NCI-H510A (cell line): ENCODE measurements around the gene NAP1L5.

Experiments
- DNase-seq: peaks from one replicate; lab custom pipeline; 2025; lab: John Stamatoyannopoulos, UW

Gene NAP1L5

GRCh38 chr4:88722276-88722780, 24.7 kb upstream of the NAP1L5 start:
- no peak for DNase-seq

GRCh38 chr4:88720451-88721428, 23.1 kb upstream of the NAP1L5 start:
- no peak for DNase-seq

DNA sequence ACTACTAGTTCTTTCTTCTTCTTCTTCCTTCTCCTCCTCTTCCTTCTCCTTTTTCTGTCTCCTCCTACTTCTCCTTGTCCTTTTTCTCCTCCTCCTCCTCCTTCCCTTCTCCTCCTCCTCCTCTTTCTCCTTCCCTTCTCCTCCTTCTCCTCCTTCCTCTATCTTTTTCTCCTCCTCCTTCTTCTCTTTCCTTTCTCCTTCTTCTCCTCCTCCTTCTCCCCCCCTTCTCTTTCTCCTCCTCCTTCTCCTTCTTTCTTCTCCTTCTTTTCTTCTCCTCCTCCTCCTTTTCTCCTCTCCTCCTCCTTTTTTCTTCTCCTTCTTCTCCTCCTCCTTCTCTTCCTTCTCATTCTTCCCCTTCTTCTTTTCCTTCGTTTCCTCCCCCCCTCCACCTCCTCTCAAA, 21.8 kb upstream of the NAP1L5 start:
- DNase-seq, result no peak

DNA sequence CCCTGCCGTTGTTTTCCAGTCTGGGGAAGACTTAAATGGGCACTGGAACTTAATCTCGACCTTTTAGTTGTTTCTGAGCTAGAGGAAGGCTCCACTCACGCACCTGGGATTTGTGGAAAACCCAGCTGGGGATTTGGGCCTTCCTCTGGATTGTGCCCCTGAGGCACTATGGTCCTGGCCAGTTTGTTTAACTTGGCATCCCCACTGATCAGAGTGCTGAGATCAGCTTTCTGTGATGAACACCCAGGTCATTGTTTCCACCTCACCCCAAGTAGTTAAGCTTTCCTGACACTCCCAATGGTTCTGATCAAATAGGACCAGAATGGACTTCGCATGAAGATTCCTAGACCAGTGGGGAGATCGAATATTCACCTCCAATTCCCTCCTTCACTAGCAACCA, 20.5 kb upstream of the NAP1L5 start:
- no peak for DNase-seq

- DNase-seq, result no peak
These were observed 16.2 kb upstream of the NAP1L5 start for GRCh38 chr4:88713782-88714181.

GRCh38 chr4:88709989-88710388, 12.4 kb upstream of the NAP1L5 start:
- DNase-seq, result no peak

DNA sequence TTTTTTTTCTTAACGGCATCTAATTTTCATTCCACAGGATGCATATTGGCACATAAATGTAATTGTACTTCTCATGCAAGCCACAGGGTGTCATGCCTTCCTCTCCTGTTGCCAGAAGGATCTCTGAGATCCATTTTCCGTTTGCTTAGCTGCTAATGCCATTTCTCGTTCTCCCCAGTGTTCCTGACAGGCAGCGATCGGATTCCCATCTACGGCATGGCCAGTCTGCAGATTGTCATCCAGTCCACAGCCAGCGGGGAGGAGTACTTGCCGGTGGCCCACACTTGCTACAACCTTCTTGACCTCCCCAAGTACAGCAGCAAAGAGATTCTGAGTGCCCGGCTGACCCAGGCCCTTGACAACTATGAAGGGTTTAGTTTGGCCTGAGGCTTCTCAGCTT, 8.9 kb upstream of the NAP1L5 start:
- DNase-seq, result peak; percentile 60

DNA sequence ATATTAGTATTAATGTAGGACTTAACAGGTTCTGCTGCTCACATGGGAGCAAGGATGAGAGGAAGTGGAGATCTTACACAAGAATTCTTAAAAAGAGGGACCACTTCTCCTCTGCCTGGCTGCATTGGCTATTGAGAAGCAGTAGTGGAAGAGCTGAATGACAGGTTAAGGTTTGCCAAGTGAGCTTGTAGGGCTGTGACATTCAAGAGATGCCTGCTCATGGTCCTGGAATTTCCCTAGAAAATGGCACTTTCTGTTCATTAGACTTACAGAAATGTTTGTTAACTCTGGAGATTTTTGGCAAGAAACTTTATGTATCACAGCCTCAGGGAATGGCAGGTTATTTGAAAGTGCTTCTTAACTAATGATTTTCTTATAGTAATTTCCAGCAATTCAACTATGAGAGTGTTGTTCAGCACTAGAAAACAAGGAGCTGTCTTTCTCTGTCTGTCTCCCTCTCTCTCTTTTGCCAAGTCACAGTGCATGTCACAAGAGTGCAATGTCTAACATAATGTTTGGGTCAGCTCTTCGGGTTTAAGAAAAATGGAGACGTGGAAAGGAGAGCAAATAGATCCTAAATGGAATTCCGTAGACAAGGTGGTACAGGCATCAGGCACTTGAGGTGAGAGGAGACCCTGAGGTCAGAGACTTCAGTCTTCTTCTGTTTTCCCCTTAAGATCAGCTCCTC, 8.3 kb upstream of the NAP1L5 start:
- no peak for DNase-seq

DNA sequence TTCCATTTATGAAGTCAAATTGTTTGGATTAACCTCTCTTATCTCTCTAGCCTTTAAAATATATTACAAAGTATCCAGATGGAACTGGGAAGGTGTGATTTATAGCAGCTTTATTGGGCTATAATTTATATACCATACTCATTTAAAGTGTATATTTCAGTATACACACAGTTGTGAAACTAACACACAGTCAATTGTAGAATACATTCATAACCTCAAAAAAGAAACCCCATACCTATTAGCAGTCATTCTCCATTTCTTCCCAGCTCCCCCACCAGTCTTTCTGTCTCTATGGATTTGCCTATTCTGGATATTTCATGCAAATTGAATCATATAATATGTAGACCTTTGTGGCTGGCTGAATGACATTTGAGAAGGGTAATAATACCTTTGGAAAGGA, 7.6 kb upstream of the NAP1L5 start:
- no peak for DNase-seq

- DNase-seq, result no peak
These were observed 5.2 kb upstream of the NAP1L5 start for GRCh38 chr4:88702782-88703181.

DNA sequence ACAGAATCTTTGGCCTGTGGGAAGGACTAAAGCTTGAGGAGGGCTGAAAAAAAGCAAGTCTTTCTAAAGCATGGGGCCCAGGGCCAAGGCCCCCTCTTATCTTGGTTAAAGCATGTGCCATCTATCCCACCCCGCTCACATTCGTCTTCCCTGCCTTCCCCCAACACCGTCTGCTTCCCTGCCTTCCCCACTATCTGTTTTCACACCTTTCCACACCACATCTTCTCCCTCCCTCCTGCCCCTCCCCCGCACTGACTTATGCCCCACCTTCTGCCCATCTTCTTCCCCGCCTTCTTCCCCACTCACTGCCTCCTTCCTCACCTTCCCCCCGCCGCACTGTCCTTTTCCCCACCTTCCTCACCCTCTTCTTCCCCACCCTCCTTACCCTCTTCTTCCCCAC, 890 bp upstream of the NAP1L5 start:
- no peak for DNase-seq

GRCh38 chr4:88697141-88697540, 488 bp downstream of the NAP1L5 start:
- no peak for DNase-seq

GRCh38 chr4:88696630-88697029, 999 bp downstream of the NAP1L5 start:
- no peak for DNase-seq

DNA sequence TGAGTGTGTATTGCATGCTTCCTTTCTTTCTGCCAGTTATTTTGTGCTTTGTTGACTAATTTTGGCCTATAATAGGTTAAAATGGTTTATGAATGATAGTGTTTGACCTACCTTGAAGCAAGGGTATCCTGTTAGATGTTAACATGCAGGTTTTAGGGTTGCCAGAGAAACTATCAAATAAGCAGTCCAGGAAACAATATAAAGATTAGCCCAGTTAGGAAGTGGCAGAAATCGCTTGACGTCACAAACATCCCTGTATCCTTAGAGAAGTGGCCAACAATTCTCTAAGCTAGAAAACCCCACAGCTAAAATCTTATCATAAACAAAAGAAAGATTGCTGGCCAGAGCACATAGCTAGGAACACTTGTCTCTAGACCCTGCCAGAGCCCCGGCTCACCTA, 3.8 kb downstream of the NAP1L5 start:
- DNase-seq, result no peak

DNA sequence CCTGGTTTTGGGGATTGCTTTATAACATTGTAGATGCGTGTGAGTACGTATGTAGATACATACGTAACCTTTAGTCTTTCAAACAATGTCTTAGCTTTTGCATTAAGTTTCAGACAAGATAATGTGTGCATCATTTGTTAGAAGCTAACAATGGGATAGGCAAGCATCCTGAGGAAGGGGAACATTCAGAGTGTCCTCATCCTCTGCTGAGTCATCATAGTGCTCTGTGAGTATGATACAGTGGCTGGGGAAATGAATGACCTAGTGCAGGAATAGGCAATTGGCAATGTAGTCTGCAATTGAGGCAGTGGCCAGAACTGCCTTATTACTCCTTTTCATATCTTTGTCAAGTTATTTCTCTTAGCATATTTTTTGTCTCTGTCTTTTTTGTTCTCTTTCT, 7.3 kb downstream of the NAP1L5 start:
- DNase-seq, result no peak

- DNase-seq, result no peak
These were observed 16.4 kb downstream of the NAP1L5 start for GRCh38 chr4:88681209-88681608.

GRCh38 chr4:88675543-88675942, 22.1 kb downstream of the NAP1L5 start:
- no peak for DNase-seq

DNA sequence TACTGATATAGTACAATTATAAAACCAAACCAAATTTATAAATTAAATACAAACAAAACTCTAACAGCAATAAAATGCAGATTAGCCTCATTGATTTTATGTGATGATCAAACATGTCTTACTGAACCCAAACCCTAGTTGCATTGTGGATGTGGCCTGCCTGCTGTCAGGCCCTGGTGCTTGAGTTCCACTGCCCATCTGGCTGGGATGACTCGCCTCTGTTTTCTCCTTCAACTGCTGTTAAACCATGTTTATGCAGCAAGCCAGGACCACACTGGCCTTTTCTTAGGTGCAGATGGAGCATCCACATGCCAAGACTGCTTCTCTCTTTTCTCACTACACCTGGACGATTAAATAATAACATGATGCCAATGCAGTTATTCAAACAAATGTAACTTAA, 22.6 kb downstream of the NAP1L5 start:
- no peak for DNase-seq

DNA sequence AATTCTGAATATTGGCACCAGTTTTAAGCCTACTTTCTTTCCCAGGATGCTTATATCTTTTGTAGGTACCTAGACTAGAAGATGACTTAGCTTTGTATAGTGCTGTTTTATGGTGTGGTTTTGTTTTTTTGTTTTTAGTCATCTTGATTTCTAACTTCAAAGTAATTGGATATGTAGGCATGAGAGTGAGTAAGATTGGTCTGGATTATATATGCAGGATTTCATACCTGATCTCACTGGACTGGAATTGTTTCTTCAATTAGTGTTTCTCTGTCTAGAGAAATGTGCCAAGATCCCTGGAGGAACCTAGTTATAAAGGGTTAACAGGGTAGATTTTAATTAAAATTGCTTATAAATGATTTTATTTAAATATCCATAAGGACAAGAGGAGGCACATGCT, 23.1 kb downstream of the NAP1L5 start:
- no peak for DNase-seq

GRCh38 chr4:88673886-88674285, 23.7 kb downstream of the NAP1L5 start:
- no peak for DNase-seq

DNA sequence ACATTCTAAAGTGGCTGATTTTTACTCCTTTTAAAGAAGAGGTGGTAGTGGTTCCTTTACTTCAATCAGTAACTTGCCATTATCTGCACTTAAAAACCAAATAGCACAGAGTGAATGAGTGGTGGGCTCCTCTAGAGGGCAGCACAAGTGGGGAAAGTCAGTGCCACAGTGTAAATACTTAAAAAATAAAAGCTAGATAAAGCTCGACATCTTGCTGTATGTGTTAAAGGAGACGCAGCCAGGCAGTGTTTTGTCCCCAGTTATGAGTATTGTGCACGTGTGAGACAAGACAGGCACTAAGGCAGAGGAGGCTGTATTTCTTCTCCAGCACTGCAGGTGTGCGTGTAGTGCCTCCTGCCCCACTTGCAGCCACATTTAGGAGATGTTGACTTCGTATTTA, 24.6 kb downstream of the NAP1L5 start:
- DNase-seq, result no peak

DNA sequence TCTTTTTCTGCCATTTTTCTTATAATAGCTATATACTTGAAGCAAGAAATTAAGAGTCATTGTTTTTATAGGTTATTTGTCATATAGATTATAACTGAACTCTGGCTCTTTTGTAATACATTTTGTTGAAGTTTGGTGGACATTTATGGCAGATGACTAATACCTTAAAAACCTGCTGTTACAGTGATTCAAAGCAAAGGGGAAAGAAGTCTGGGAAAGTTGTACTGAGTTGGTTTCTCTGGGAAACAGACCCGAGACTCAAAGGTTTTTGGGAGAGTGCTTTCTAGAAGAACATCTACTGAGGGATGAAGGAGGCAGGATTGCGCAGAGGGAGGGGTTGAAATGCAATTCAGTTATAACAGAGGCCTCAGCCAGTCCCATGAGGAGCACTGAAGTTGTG, 35.9 kb downstream of the NAP1L5 start:
- DNase-seq, result no peak
